Endothelial cell of umbilical vein (primary cell): ENCODE data around the gene DESI2.

Experiments used
- CTCF ChIP-seq, 2 donors: IDR thresholded peaks; 1 replicate in 1 of 2; 2 replicates in 1 of 2; pipeline ENCODE4 v1.5.1; 2011; ENCODE audit warnings: low read length in 2 of 2, mild to moderate bottlenecking in 2 of 2, moderate library complexity in 2 of 2, control low read depth in 1 of 2, inconsistent platforms in 1 of 2, low read depth in 1 of 2; ENCODE audit not compliant: insufficient read depth in 1 of 2; ENCODE audit errors: extremely low read depth in 1 of 2
- EZH2 ChIP-seq: IDR thresholded peaks from 2 replicates; pipeline ENCODE4 v1.6.1; 2012; ENCODE audit warnings: borderline replicate concordance, low read depth, mild to moderate bottlenecking, moderate library complexity, low read length, inconsistent platforms; ENCODE audit not compliant: severe bottlenecking
- JUN ChIP-seq: IDR thresholded peaks from 2 replicates; pipeline ENCODE4 v1.6.1; 2011; ENCODE audit warnings: borderline replicate concordance, low read depth; ENCODE audit not compliant: insufficient read length, insufficient read depth
- MAX ChIP-seq: IDR thresholded peaks from 2 replicates; pipeline ENCODE4 v1.6.1; 2011; ENCODE audit not compliant: insufficient read depth, insufficient read length
- MYC ChIP-seq: IDR thresholded peaks from one replicate; pipeline ENCODE4 v1.6.1; 2011; ENCODE audit warnings: mild to moderate bottlenecking, low read depth, low read length
- POLR2A ChIP-seq: IDR thresholded peaks from 2 replicates; pipeline ENCODE4 v1.6.1; 2012; ENCODE audit warnings: low read depth, mild to moderate bottlenecking, control low read depth, low read length
- POLR2AphosphoS5 ChIP-seq: IDR thresholded peaks from 2 replicates; pipeline ENCODE4 v1.6.1; 2012; ENCODE audit warnings: low read depth, mild to moderate bottlenecking, control low read depth, low read length, moderate library complexity; ENCODE audit not compliant: insufficient read depth

GRCh38 chr1:244647819-244648218 is 5.1 kb upstream of the DESI2 start:
- TF ChIP-seq CTCF (IDR thresholded peaks at IDR 0.05; ENCODE audit: extremely low read depth in 1 of 2, insufficient read depth in 1 of 2, low read depth in 1 of 2, low read length in 2 of 2) (no peak), POLR2A (no peak), EZH2 (no peak), MAX (no peak), POLR2AphosphoS5 (no peak), JUN (no peak), MYC (no peak)
